DND-41 (cell line): Measurements from ENCODE around the gene TMEM59L.

Experiments used
- ATAC-seq: fragments of 200-7000 bp; cut with Tn5 transposase; 3 replicates; pipeline ENCODE4 v1.9.1; 2021; ENCODE audit warnings: low read depth; ENCODE audit not compliant: insufficient read depth
- DNase-seq: peaks from one replicate; pipeline ENCODE4 v3.0.0-alpha.2; 2020
- H2AFZ ChIP-seq: 2 replicates; pipeline ENCODE4 v1.6.0; 2012; ENCODE audit warnings: low read depth, low read length
- H3K27ac ChIP-seq: 2 replicates; pipeline ENCODE4 v1.5.1; 2012; ENCODE audit warnings: low read length, inconsistent platforms
- H3K27me3 ChIP-seq: fragments of 200-600 bp; sonication (generic); 2 replicates; pipeline ENCODE4 v1.6.0; 2012; ENCODE audit warnings: low read length, mild to moderate bottlenecking, inconsistent platforms; ENCODE audit not compliant: insufficient read depth, poor library complexity
- H3K36me3 ChIP-seq: 2 replicates; pipeline ENCODE4 v1.5.1; 2012; ENCODE audit warnings: low read length, inconsistent platforms; ENCODE audit not compliant: insufficient read depth
- H3K4me1 ChIP-seq: 2 replicates; pipeline ENCODE4 v1.5.1; 2012; ENCODE audit warnings: mild to moderate bottlenecking, low read length; ENCODE audit not compliant: insufficient read depth
- H3K4me2 ChIP-seq: 2 replicates; pipeline ENCODE4 v1.6.0; 2012; ENCODE audit warnings: mild to moderate bottlenecking, moderate library complexity, low read length, inconsistent platforms; ENCODE audit not compliant: insufficient read depth
- H3K4me3 ChIP-seq, 2 experiments: fragments of 200-600 bp in 1 of 2; shearing (Covaris generic) in 1 of 2; 2 replicates each; pipeline ENCODE4 v1.5.1; 2012 to 2016; ENCODE audit warnings: inconsistent platforms in 2 of 2, low read length in 2 of 2, mild to moderate bottlenecking in 2 of 2, low read depth in 1 of 2, moderate library complexity in 1 of 2
- H3K79me2 ChIP-seq: 2 replicates; pipeline ENCODE4 v1.6.0; 2012; ENCODE audit warnings: low read length, inconsistent platforms; ENCODE audit not compliant: insufficient read depth
- H3K9ac ChIP-seq: 2 replicates; pipeline ENCODE4 v1.6.0; 2012; ENCODE audit warnings: low read depth, mild to moderate bottlenecking, inconsistent platforms, low read length, moderate library complexity
- H3K9me3 ChIP-seq: 2 replicates; pipeline ENCODE4 v1.5.1; 2012; ENCODE audit warnings: low read length, moderate library complexity, mild to moderate bottlenecking, inconsistent platforms; ENCODE audit not compliant: insufficient read depth, severe bottlenecking
- H4K20me1 ChIP-seq: 2 replicates; pipeline ENCODE4 v1.6.0; 2012; ENCODE audit warnings: low read length; ENCODE audit not compliant: insufficient read depth
- EZH2 ChIP-seq: IDR thresholded peaks from 3 replicates; pipeline ENCODE4 v1.6.1; 2012; ENCODE audit warnings: borderline replicate concordance, low read depth, mild to moderate bottlenecking, moderate library complexity, low read length, inconsistent platforms; ENCODE audit not compliant: severe bottlenecking
- TF ChIP-seq, protein P1 (sequence below): IDR thresholded peaks from 2 replicates; pipeline ENCODE4 v1.5.1; 2012; ENCODE audit warnings: borderline replicate concordance, low read length, moderate library complexity, mild to moderate bottlenecking; ENCODE audit not compliant: poor library complexity, severe bottlenecking; ENCODE audit errors: extremely low read depth

TMEM59L gene

GRCh38 chr19:18595475-18595874 lies 17.2 kb upstream of the TMEM59L start:
- peaks cover 6% of the 10 kb centered on the region for H4K20me1 ChIP-seq
- H3K27ac ChIP-seq: no peak overlapping the region
- H3K27me3 ChIP-seq: no peaks in the 10 kb centered on the region
- H3K9me3 ChIP-seq: no peaks in the 10 kb centered on the region
- TF ChIP-seq EZH2: no peak
- TF ChIP-seq, protein P1, sequence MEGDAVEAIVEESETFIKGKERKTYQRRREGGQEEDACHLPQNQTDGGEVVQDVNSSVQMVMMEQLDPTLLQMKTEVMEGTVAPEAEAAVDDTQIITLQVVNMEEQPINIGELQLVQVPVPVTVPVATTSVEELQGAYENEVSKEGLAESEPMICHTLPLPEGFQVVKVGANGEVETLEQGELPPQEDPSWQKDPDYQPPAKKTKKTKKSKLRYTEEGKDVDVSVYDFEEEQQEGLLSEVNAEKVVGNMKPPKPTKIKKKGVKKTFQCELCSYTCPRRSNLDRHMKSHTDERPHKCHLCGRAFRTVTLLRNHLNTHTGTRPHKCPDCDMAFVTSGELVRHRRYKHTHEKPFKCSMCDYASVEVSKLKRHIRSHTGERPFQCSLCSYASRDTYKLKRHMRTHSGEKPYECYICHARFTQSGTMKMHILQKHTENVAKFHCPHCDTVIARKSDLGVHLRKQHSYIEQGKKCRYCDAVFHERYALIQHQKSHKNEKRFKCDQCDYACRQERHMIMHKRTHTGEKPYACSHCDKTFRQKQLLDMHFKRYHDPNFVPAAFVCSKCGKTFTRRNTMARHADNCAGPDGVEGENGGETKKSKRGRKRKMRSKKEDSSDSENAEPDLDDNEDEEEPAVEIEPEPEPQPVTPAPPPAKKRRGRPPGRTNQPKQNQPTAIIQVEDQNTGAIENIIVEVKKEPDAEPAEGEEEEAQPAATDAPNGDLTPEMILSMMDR: no peak
- H2AFZ ChIP-seq: no peak overlapping the region
- DNase-seq (no peak), ATAC-seq (no peak)
- H3K4me3 ChIP-seq: no peak overlapping the region
- peaks cover 23% of the 10 kb centered on the region for H3K4me1 ChIP-seq
- no peak overlapping the region for H3K4me2 ChIP-seq
- H3K79me2 ChIP-seq: peaks cover 1% of the 10 kb centered on the region; the same call in 1 of the 2 replicates
- no peak overlapping the region for H3K9ac ChIP-seq
- H3K36me3 ChIP-seq: peaks cover 7% of the 10 kb centered on the region

DNA sequence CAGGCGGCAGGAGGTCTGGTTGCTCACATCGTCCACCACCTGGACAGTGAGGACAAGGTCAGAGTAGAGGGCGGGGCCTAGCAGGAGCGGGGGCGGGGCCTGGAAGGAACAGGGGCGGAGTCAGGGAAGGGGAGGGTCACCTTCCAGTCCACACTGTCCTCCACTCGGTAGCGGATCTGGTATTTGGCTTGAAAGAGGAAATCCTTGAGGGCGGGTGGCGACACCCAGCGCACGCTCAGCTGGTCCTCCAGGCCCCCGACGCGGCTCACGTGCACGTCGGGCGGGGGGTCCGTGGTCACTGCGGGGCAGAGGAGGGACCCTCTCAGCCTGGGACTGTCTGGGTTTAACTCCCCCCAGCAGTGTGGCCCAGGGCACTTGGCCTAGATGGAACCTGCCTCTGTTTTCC lies 15.9 kb upstream of the TMEM59L start:
- H3K27ac ChIP-seq: no peak overlapping the region
- H4K20me1 ChIP-seq: no peaks in the 10 kb centered on the region
- no peak overlapping the region for H3K4me3 ChIP-seq
- no peak overlapping the region for H3K9ac ChIP-seq
- no peak overlapping the region for H3K4me2 ChIP-seq
- no peaks in the 10 kb centered on the region for H3K36me3 ChIP-seq
- peaks cover 21% of the 10 kb centered on the region for H3K4me1 ChIP-seq
- DNase-seq: no peak
- no peak overlapping the region for H2AFZ ChIP-seq
- H3K79me2 ChIP-seq: no peaks in the 10 kb centered on the region
- H3K9me3 ChIP-seq: no peaks in the 10 kb centered on the region
- no peaks in the 10 kb centered on the region for H3K27me3 ChIP-seq
- ATAC-seq: no peak
- TF ChIP-seq EZH2: no peak
- TF ChIP-seq, protein P1: no peak

DNA sequence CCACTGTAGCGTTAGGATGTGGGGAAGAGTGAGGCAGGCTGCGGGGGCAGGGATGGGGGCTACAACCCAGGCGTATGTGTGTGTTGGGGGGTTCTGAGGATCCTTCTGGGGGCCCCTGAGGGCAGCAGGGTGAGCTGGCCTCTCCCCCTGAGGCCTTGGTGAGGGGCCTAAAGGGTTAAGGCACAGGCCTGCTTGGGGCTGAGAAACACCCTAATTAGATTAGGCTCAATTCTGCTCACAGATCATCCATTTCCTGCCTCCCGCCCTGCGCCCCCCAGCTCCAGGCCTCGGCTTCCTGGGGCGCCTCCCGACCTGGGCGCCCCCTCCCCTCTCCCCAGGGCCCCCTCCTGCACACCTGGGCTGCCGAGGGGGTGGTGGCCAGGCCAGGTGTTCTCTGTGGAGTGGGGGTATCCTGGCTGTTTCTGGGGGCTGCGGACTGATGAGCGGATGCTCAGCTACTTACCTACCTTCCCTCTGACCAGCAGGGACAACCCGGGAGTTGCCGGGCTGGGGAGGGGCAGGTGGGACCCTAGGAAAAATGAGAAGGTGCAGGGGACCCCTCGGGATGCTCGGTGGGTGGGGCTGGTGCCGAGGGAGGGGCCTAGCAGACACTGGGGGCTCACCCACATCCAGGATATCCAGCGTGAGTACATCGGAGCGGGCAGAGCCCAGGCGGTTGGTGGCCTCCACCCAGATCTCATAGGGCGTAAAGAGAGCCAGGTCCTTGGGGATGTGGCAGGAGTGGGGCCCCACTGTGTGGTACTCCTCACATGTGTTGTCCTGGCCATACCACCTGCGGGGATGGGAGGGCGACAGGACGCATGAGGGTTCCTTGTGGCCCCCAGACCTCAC lies 14.6 kb upstream of the TMEM59L start:
- Histone ChIP-seq H3K9ac (no peak overlapping the region), H3K4me1 (peaks cover 17% of the 10 kb centered on the region), H3K27ac (no peak overlapping the region), H4K20me1 (no peaks in the 10 kb centered on the region), H2AFZ (no peak overlapping the region), H3K27me3 (peaks cover under 1% of the 10 kb centered on the region), H3K4me2 (no peak overlapping the region), H3K79me2 (no peaks in the 10 kb centered on the region), H3K9me3 (no peaks in the 10 kb centered on the region), H3K4me3 (no peak overlapping the region), H3K36me3 (no peaks in the 10 kb centered on the region)
- no peak for DNase-seq
- TF ChIP-seq, protein P1: no peak
- TF ChIP-seq EZH2: no peak
- no peak for ATAC-seq
